ENCODE results near the gene PTPRM. TPM values are rescaled to one million over a fixed set of nuclear protein-coding genes. Genes with fewer than 3 reads are reported as not detected.

Gene PTPRM
- total RNA-seq, 1 experiment from 2014 or later: 1.6 TPM

DNA sequence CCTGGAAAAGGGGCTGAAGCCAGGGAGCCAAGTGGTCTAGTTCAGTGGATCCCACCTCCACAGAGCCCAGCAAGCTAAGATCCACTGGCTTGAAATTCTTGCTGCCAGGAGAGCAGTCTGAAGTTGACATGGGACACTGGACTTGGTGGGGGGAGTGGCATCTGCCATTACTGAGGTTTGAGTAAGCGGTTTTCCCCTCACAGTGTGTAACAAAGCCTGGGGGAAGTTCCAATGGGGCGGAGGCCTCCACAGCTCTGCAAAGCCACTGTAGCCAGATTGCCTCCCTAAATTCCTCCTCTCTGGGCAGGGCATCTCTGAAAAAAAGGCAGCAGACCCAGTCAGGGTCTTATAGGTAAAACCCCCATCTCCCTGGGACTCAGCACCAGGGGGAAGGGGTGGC, 144.4 kb downstream of the PTPRM start:
- Histone ChIP-seq H3K4me3 (ENCODE audit: low read depth in 2 of 2, low read length in 2 of 2) (no peak overlapping the region), H3K9me3 (ENCODE audit: control insufficient read depth, insufficient read depth, low read depth, low read length) (no peaks in the 10 kb centered on the region), H3K4me1 (ENCODE audit: control insufficient read depth, insufficient read depth, low read length) (no peaks in the 10 kb centered on the region), H3K36me3 (ENCODE audit: control insufficient read depth, insufficient read depth, low read length) (no peaks in the 10 kb centered on the region), H3K27me3 (ENCODE audit: control insufficient read depth, insufficient read depth, low read length) (no peaks in the 10 kb centered on the region), H3K27ac (ENCODE audit: low read length) (no peak overlapping the region)
- in situ Hi-C loops (cut with HindIII; ENCODE audit: low pct_unique_long_range_greater_than_20kb, low sequenced_read_pairs): no loop called here
- CTCF ChIA-PET: no interaction called here
- intact Hi-C loops (cut with micrococcal nuclease; ENCODE audit: unreplicated experiment): no loop called here
- BruUV-seq (replicated peaks): no TSS peak
- no peak for TF ChIP-seq SIN3A (IDR thresholded peaks at IDR 0.05; ENCODE audit: borderline replicate concordance, insufficient read depth, low read depth, low read length)
- TF ChIP-seq REST (IDR thresholded peaks at IDR 0.05; ENCODE audit: insufficient read depth in 1 of 2, low read depth in 2 of 2, low read length in 1 of 2): no peak
- TF ChIP-seq POLR2AphosphoS5 (IDR thresholded peaks at IDR 0.05; ENCODE audit: low read depth, low read length): no peak
- TF ChIP-seq CTCF (IDR thresholded peaks at IDR 0.05): no peak
- TF ChIP-seq TCF7L2 (IDR thresholded peaks at IDR 0.05; ENCODE audit: low read depth, low read length): no peak
- no peak for DNase-seq (ENCODE audit: low read depth, low spot score)
- ATAC-seq: no peak
- POLR2A ChIA-PET: no interaction called here

- DNase-seq (ENCODE audit: low read depth, low spot score): no peak
- POLR2A ChIA-PET: no interaction called here
- Histone ChIP-seq H3K36me3 (ENCODE audit: control insufficient read depth, insufficient read depth, low read length) (no peaks in the 10 kb centered on the region), H3K27me3 (ENCODE audit: control insufficient read depth, insufficient read depth, low read length) (no peaks in the 10 kb centered on the region), H3K27ac (ENCODE audit: low read length) (no peak overlapping the region), H3K9me3 (ENCODE audit: control insufficient read depth, insufficient read depth, low read depth, low read length) (no peaks in the 10 kb centered on the region), H3K4me3 (ENCODE audit: low read depth in 2 of 2, low read length in 2 of 2) (no peak overlapping the region), H3K4me1 (ENCODE audit: control insufficient read depth, insufficient read depth, low read length) (no peaks in the 10 kb centered on the region)
- in situ Hi-C loops (cut with HindIII; ENCODE audit: low pct_unique_long_range_greater_than_20kb, low sequenced_read_pairs) (no loop called here), intact Hi-C loops (cut with micrococcal nuclease; ENCODE audit: unreplicated experiment) (no loop called here)
- TF ChIP-seq SIN3A (IDR thresholded peaks at IDR 0.05; ENCODE audit: borderline replicate concordance, insufficient read depth, low read depth, low read length) (no peak), CTCF (IDR thresholded peaks at IDR 0.05) (no peak)
- BruUV-seq (replicated peaks): no TSS peak
- no peak for ATAC-seq
- CTCF ChIA-PET: no interaction called here
These were observed 153.3 kb downstream of the PTPRM start for GRCh38 chr18:7720395-7720794.

DNA sequence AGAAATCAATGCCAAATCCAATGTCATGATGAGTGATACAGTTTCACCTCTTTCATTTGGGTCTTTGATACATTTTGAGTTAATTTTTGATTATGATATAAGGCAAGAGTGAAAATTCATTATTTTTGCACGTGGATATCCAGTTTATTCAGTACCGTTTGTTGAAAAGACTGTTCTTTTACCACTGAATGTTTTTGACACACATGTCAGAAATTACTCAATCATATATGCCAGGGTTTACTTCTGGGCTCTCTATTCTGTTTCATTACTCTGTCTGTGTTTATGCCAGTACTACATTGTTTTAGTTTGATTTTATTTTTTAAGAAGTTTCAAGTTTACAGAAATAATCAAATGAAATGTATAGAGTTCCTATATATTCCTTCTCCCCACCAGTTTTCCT, 154.4 kb downstream of the PTPRM start:
- no peak for ATAC-seq
- Histone ChIP-seq H3K27me3 (ENCODE audit: control insufficient read depth, insufficient read depth, low read length) (no peaks in the 10 kb centered on the region), H3K4me1 (ENCODE audit: control insufficient read depth, insufficient read depth, low read length) (no peaks in the 10 kb centered on the region), H3K27ac (ENCODE audit: low read length) (no peak overlapping the region), H3K4me3 (ENCODE audit: low read depth in 2 of 2, low read length in 2 of 2) (no peak overlapping the region), H3K36me3 (ENCODE audit: control insufficient read depth, insufficient read depth, low read length) (no peaks in the 10 kb centered on the region), H3K9me3 (ENCODE audit: control insufficient read depth, insufficient read depth, low read depth, low read length) (no peaks in the 10 kb centered on the region)
- TF ChIP-seq CTCF (IDR thresholded peaks at IDR 0.05) (no peak), TCF7L2 (IDR thresholded peaks at IDR 0.05; ENCODE audit: low read depth, low read length) (no peak), REST (IDR thresholded peaks at IDR 0.05; ENCODE audit: insufficient read depth in 1 of 2, low read depth in 2 of 2, low read length in 1 of 2) (no peak), POLR2AphosphoS5 (IDR thresholded peaks at IDR 0.05; ENCODE audit: low read depth, low read length) (no peak), SIN3A (IDR thresholded peaks at IDR 0.05; ENCODE audit: borderline replicate concordance, insufficient read depth, low read depth, low read length) (no peak)
- CTCF ChIA-PET: no interaction called here
- in situ Hi-C loops (cut with HindIII; ENCODE audit: low pct_unique_long_range_greater_than_20kb, low sequenced_read_pairs): no loop called here
- POLR2A ChIA-PET: no interaction called here
- intact Hi-C loops (cut with micrococcal nuclease; ENCODE audit: unreplicated experiment): no loop called here
- BruUV-seq (replicated peaks): no TSS peak
- no peak for DNase-seq (ENCODE audit: low read depth, low spot score)

Measured in Panc1 (cell line).